Fibroblast of skin of left quadriceps (primary cell): ENCODE measurements around the gene FGF14.
"Not testable (repeated sequence)": the region's sequence is repeated elsewhere in the genome, so short reads cannot be mapped to it uniquely, and the experiment has no call there.

Source experiments
- DNase-seq, 2 experiments: peaks; one replicate each; pipeline ENCODE4 v3.0.0-alpha.2; 2013; ENCODE audit warnings: low read depth in 2 of 2

The FGF14 gene

DNA sequence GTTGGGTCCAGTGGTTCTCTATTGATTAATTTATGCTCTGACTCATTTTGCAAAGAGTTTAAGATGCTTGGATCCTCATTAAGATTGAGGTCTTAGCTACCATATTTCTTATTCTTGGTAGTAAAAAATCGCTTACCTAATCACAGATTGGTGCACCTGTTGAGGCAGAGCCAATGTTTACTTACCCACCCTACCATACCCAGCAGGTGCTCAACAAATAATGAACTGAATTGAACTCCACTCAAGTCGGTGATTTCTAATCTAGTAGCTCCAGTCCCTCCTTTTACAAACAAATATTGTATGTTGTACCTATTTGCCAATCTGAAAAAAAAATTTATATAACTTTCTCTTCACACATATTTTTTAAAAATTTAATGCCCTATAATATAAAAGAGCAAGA, 361.0 kb downstream of the FGF14 start:
- DNase-seq: no peak

GRCh38 chr13:102039264-102039663, 362.6 kb downstream of the FGF14 start:
- DNase-seq: no peak

GRCh38 chr13:102038787-102039186, 363.1 kb downstream of the FGF14 start:
- no peak for DNase-seq

- DNase-seq: no peak
These were observed 365.9 kb downstream of the FGF14 start for GRCh38 chr13:102035969-102036368.

DNA sequence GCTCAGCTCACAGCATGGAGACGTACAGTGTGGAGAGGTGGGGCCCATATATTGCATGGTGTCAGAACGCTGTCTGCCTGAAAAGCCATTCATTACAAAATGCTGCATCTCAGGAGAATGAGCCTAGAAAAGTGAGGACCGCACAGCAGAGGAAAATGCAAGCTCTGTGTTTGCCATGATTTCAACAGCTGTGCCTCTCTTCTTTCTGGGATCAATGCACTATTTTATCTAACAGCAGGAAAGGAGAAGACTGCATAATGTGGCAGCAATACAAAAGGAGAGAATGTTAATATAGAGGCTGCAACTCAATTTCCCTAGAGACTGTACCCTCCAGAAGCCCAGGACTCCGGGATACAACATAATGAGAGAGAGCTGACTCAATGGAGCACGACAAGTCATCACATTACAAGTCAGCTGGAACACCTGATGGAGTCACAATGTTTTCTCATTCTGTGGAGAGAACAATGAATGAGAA, 368.0 kb downstream of the FGF14 start:
- DNase-seq: no peak

DNA sequence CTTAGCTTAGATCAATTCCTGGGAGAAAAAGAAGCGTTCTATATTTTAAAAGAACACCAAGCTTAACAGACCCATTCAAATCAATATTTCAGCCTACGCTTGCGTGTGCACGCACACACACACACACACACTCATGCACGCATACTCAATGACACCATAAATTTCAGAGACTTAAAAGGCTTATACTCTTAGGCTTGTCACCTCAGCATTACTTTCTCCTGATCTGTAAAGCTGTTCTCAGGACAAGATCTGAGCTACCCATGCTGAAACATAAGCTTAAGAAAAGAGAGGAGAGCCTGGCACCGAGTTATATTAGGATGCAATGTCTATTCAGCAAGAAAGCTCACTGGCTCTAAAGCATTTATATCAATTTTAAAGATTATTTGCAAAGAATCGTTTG, 368.5 kb downstream of the FGF14 start:
- DNase-seq: no peak

- DNase-seq: no peak
These were observed 373.0 kb downstream of the FGF14 start for GRCh38 chr13:102028868-102029267.

- no peak for DNase-seq
These were observed 373.6 kb downstream of the FGF14 start for GRCh38 chr13:102028206-102028605.

- DNase-seq: no peak
These were observed 380.1 kb downstream of the FGF14 start for GRCh38 chr13:102021777-102022176.

DNA sequence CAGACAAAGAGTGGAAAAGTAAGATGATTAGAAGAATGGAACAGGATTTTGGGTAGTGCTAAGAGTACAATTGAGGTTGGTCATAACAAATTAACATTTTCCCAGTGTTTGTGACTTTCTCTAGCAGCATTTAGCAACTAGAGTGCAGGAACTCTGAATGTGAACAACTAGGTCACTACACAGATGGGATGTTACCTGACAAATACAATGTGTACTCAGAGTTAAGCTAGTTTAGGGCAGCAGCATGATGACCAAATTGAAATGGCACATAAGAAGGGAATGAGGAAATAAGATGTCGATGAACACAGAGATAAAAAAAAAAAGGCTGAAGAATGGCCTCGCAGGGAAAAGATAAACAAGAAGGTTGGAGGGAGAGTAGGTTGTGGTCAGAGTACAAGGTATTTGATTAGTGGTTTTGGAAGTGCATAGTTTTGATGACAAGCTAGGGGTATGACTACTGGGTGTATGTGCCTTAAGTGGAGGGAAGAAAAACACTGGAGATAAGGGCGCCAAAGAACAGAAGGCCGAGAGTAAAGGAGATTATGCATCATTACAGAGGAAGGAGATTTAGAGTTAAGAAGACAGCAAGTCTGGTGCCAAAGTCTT, 381.1 kb downstream of the FGF14 start:
- no peak for DNase-seq

DNA sequence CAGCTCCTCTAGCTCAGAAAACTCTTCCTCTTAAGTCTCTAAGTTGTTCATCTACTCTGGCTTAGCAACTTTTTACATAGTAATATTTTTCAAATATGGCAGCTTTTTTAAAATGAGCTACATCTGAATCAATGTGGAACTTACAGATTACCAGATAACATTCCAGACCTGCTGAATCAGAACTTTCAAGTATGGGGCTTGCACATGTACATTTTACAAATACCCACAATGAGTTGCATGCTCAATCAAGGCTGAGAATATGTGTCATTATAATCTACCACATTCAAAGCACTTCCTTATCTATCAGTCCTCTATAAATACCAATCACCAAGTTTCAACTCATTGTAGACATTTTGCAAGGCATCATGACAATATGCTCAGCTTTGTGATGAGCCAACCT, 383.1 kb downstream of the FGF14 start:
- no peak for DNase-seq

DNA sequence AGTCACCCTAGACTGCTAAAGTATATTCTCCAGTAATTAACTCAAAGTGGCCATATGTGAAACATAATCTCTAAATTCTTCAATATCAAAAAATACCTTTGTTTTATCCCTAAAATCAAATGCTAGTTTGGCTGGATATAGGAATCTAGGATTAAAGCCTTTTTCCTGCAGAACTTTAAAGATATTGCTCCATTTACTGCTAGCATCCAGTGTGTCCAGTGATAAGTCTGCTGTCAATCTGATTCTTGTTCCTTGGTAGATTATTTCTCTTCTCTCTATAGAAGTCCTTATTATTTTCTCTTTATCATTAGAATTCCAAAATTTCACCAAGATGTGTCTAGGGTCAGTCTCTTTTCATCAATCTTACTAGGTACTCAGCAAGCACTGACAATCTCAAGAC, 384.6 kb downstream of the FGF14 start:
- DNase-seq: no peak

GRCh38 chr13:102012299-102013293, 389.3 kb downstream of the FGF14 start:
- no peak for DNase-seq

GRCh38 chr13:102011455-102011854, 390.4 kb downstream of the FGF14 start:
- DNase-seq: not testable (repeated sequence)

DNA sequence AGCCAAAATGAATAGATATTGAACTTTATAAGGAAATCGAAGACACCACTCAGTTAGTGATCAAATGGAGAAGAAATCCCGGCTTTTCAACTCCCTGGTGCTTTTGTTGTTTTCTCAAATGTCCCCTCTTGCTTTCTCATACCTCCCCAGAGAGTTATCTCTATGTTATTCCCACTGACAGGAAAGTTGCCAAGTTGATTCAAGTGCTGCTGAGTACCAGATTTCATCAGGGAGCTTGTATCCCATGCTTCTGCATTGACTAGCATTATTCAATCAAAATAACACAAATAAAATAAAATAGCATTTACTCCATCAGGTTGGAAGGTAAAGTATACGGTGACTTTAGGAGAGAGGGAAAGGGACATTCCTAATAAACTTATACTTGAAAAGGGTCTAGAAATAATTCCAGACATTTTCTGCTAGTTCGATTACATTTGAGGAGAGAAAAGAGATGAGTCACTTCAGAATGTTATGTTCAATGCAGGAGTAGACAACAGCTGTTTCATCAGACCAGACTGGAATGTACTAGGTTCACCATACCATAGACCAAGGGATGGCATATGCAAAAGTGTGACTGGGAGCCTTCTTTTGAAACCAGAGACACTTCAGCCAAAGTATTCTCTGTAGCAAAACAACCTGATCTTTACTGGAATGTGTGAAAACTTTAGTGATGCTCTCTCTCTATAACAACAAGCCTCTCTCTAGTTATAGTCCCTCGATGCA, 397.8 kb downstream of the FGF14 start:
- DNase-seq: no peak

DNA sequence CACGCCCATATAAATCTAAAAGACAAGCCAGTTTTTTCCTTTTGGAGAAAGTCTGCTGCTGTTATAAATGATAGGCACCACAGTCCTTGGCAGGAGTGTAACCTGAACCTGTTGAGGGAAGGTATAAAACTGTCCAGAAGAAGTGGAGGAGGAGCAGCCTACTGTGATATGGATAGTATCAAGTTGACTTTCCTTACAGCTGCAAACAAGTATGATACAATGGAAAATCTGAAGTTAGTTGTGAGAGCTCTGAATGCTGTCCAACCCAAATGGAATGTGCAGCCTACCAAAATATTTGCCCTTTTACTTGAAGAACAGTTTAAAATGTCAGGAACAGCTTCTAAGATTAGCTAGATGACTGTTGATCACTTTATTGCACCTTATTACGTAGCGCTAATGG, 399.6 kb downstream of the FGF14 start:
- no peak for DNase-seq

- no peak for DNase-seq
These were observed 401.1 kb downstream of the FGF14 start for GRCh38 chr13:102000764-102001163.

DNA sequence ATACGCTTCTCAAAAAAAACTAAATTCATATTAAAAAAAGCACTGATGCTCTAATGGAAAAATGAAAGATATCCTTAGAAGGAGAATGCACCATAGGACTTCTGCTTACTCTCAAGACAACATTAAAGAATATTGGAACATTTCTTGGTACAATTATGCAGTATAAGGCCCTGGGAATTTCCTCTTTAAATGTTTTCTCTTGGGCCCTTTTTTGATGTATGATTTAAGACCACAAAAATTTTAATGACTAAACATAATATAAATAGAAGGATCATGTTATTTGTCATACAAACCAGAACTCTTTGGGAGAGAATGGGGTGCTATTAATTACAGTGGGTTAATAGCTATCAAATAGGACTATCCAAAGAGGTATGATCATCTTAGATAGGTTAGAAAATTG, 403.7 kb downstream of the FGF14 start:
- DNase-seq: no peak

GRCh38 chr13:101996954-101997353, 404.9 kb downstream of the FGF14 start:
- DNase-seq: no peak

- no peak for DNase-seq
These were observed 412.0 kb downstream of the FGF14 start for GRCh38 chr13:101989798-101990350.

GRCh38 chr13:101988140-101988539, 413.7 kb downstream of the FGF14 start:
- DNase-seq: no peak

DNA sequence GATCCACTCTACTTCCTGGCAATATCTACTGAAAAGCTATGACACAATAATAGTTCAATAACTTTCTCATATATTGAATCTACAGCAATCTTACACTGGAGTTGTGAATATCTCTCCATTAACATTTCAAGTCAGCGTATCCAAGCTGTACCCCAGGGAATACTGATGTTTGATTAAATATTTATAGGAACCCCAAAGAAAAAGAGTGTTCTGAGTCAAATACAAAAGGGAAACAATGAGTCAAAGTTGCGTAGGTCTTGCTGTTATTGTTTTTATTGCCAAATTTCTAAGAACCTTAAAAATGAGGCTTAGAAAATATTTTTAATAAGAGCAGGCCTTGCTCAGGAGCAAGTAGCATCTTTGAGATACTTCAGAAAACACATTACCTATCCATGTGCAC, 415.5 kb downstream of the FGF14 start:
- no peak for DNase-seq
